Thyroid gland (tissue), 4 donors: ENCODE results near the gene SLC6A16.

Experiments used
- POLR2A ChIP-seq, 2 donors: fragments of 450-650 bp; IDR thresholded peaks; one replicate each; pipeline ENCODE4 v1.6.1; 2017; ENCODE audit warnings: antibody characterized with exemption in 2 of 2, mild to moderate bottlenecking in 2 of 2, moderate library complexity in 1 of 2
- TF ChIP-seq, protein P1 (sequence below), 6 experiments: fragments of 200-600 bp in 3 of 6; fragments of 450-650 bp in 3 of 6; sonication (generic) in 3 of 6; IDR thresholded peaks; one replicate each; pipeline ENCODE4 v1.5.1; 2016 to 2019; ENCODE audit warnings: antibody characterized with exemption in 6 of 6, mild to moderate bottlenecking in 2 of 6, inconsistent platforms in 1 of 6, moderate library complexity in 1 of 6

DNA sequence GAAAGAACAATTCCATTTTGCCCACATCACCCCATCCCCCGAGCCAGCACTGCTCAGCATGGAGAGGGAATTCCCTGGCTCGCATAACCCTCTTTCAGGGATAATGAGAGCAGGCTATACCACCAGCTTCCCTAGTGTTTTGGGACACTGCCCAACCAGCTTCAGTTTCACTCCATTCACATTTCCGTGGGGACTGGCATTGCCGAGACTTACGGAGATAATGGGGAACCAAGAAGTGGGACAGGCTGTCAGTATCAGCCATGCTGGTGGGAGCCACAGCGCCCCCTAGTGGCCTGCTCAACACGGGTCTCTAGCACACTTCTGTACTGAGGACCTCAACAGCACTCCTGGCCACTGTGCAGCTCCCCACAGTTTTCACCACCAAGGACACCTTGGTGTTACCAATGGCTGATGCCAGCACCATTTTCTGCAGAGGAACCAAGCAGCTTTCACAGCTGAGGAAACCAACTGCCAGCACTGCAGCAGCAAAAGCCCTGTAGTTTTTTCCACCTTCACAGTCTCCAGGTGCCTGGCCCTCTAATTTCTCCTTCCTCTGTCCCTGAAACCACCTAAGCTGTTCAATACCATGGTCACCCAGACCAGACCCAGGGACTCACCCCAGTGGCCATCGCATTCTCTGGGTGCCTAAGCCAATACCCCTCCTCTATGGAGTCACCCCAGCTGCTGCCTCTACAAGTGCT lies 23.7 kb downstream of the SLC6A16 start:
- TF ChIP-seq POLR2A (IDR thresholded peaks at IDR 0.05): no peak
- TF ChIP-seq, protein P1, sequence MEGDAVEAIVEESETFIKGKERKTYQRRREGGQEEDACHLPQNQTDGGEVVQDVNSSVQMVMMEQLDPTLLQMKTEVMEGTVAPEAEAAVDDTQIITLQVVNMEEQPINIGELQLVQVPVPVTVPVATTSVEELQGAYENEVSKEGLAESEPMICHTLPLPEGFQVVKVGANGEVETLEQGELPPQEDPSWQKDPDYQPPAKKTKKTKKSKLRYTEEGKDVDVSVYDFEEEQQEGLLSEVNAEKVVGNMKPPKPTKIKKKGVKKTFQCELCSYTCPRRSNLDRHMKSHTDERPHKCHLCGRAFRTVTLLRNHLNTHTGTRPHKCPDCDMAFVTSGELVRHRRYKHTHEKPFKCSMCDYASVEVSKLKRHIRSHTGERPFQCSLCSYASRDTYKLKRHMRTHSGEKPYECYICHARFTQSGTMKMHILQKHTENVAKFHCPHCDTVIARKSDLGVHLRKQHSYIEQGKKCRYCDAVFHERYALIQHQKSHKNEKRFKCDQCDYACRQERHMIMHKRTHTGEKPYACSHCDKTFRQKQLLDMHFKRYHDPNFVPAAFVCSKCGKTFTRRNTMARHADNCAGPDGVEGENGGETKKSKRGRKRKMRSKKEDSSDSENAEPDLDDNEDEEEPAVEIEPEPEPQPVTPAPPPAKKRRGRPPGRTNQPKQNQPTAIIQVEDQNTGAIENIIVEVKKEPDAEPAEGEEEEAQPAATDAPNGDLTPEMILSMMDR (IDR thresholded peaks at IDR 0.05): peak; percentile 37 to 69 (median 50)
